HepG2 (cell line): ENCODE data around the gene STAT5A.

Experiments used
- POLR2A ChIP-seq, 2 experiments: IDR thresholded peaks; 2 replicates each; pipeline ENCODE4 v1.6.1; 2011; ENCODE audit warnings: low read depth in 2 of 2, low read length in 2 of 2, mild to moderate bottlenecking in 1 of 2, moderate library complexity in 1 of 2; ENCODE audit not compliant: insufficient read depth in 1 of 2
- POLR2G ChIP-seq: fragments of 200-400 bp; formaldehyde crosslinking; IDR thresholded peaks from 2 replicates; pipeline ENCODE4 v1.6.1; 2018; ENCODE audit warnings: mild to moderate bottlenecking, low read depth, low read length, moderate library complexity
- ZNF672 ChIP-seq: sonication (generic); formaldehyde crosslinking; IDR thresholded peaks from 2 replicates; pipeline ENCODE4 v1.8.1; 2022; ENCODE audit warnings: missing genetic modification reagents
- ZNF674 ChIP-seq: sonication (generic); formaldehyde crosslinking; IDR thresholded peaks from 2 replicates; pipeline ENCODE4 v1.5.0; 2020; ENCODE audit warnings: low read depth, mild to moderate bottlenecking, missing genetic modification reagents

DNA sequence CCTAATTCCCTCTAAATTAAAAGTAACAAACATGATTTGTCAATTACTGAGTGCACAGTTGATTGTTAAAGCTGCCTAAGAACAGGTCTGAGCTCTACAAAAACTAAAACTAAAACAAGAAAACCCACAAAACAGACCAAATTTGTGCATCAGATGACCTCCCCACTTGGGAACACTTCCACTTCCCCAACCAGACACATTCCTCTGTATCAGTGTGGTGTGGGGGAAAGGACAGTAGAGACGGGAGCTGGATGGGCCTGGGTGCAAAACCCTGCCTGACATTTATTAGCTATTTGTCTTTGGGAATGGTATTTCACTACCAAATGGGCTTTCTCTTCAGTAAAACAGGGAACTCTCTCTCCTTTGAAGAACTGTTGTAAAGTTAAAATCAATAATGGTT, 70.1 kb downstream of the STAT5A start:
- TF ChIP-seq ZNF674 (no peak), POLR2G (no peak), POLR2A (IDR thresholded peaks at IDR 0.05; ENCODE audit: insufficient read depth in 1 of 2, low read depth in 2 of 2, low read length in 2 of 2) (no peak), ZNF672 (CRISPR knock-in tag) (no peak)
